Breast epithelium (tissue), 4 donors: Measurements from ENCODE around the gene ECEL1. TPM values are rescaled to one million over a fixed set of nuclear protein-coding genes. Genes with fewer than 3 reads are reported as not detected.

ENCODE experiments used
- DNase-seq, 2 donors: peaks; one replicate each; pipeline ENCODE4 v3.0.0-alpha.2; 2019; ENCODE audit warnings: low spot score in 2 of 2
- H3K27ac ChIP-seq, 2 donors: fragments of 200-600 bp; sonication (generic) in 1 of 2; one replicate each; pipeline ENCODE4 v1.5.1; 2016 to 2019; ENCODE audit warnings: mild to moderate bottlenecking in 1 of 2
- H3K27me3 ChIP-seq, 2 donors: fragments of 200-600 bp; sonication (generic) in 1 of 2; one replicate each; pipeline versions ENCODE4 v1.5.1 to v1.6.0; 2017 to 2019; ENCODE audit warnings: control low read depth in 1 of 2, mild to moderate bottlenecking in 1 of 2
- H3K36me3 ChIP-seq: fragments of 200-600 bp; one replicate; pipeline ENCODE4 v1.5.1; 2019
- H3K4me1 ChIP-seq, 2 donors: fragments of 200-600 bp; sonication (generic); one replicate each; pipeline ENCODE4 v1.5.1; 2016 to 2019; ENCODE audit warnings: control low read depth in 1 of 2
- H3K4me3 ChIP-seq, 3 donors: fragments of 200-600 bp; sonication (generic); 1 replicate in 2 of 3; 2 replicates in 1 of 3; pipeline ENCODE4 v1.5.1; 2016 to 2019; ENCODE audit warnings: mild to moderate bottlenecking in 3 of 3, moderate library complexity in 2 of 3
- H3K9me3 ChIP-seq, 2 donors: fragments of 200-600 bp; sonication (generic) in 1 of 2; one replicate each; pipeline ENCODE4 v1.5.1; 2016 to 2019; ENCODE audit warnings: control low read depth in 1 of 2
- POLR2A ChIP-seq: fragments of 450-650 bp; IDR thresholded peaks from one replicate; pipeline ENCODE4 v1.6.1; 2016; ENCODE audit warnings: antibody characterized with exemption, mild to moderate bottlenecking, moderate library complexity
- POLR2AphosphoS5 ChIP-seq, 3 donors: sonication (generic); formaldehyde crosslinking; IDR thresholded peaks; one replicate each; pipeline ENCODE4 v1.6.1; 2017; ENCODE audit warnings: antibody characterized with exemption in 3 of 3
- intact Hi-C: fragments of 100-400 bp; cut with DNase I; formaldehyde crosslinking; loops from one replicate; pipeline ENCODE4 v1.15.1; 2023; ENCODE audit warnings: low total_unique reads
- total RNA-seq, 3 donors: library from RNA; depleted of rRNA; stranded (reverse); fragments of >200 nt; gene quantifications; one replicate each; pipeline ENCODE4 v1.1.0, GENCODE V29; 2016
- TF ChIP-seq, protein P1 (sequence below), 3 donors: fragments of 450-650 bp; IDR thresholded peaks; one replicate each; pipeline ENCODE4 v1.5.1; 2016 to 2017; ENCODE audit warnings: antibody characterized with exemption in 3 of 3, mild to moderate bottlenecking in 3 of 3, moderate library complexity in 3 of 3

Gene ECEL1
- total RNA-seq, 3 donors from 2014 or later, result 0.15 to 2.3 (median 0.48) TPM

- H3K36me3 ChIP-seq, result no peaks in the 10 kb centered on the region
- no peak for TF ChIP-seq POLR2AphosphoS5 (IDR thresholded peaks at IDR 0.05)
- TF ChIP-seq POLR2A, result no peak
- TF ChIP-seq, protein P1, sequence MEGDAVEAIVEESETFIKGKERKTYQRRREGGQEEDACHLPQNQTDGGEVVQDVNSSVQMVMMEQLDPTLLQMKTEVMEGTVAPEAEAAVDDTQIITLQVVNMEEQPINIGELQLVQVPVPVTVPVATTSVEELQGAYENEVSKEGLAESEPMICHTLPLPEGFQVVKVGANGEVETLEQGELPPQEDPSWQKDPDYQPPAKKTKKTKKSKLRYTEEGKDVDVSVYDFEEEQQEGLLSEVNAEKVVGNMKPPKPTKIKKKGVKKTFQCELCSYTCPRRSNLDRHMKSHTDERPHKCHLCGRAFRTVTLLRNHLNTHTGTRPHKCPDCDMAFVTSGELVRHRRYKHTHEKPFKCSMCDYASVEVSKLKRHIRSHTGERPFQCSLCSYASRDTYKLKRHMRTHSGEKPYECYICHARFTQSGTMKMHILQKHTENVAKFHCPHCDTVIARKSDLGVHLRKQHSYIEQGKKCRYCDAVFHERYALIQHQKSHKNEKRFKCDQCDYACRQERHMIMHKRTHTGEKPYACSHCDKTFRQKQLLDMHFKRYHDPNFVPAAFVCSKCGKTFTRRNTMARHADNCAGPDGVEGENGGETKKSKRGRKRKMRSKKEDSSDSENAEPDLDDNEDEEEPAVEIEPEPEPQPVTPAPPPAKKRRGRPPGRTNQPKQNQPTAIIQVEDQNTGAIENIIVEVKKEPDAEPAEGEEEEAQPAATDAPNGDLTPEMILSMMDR (IDR thresholded peaks at IDR 0.05), result no peak
- H3K4me3 ChIP-seq, result no peak overlapping the region
- peaks cover 0 to 24% of the 10 kb centered on the region in 2 donors for H3K27me3 ChIP-seq
- no peaks in the 10 kb centered on the region for H3K4me1 ChIP-seq
- DNase-seq, result no peak
- no peaks in the 10 kb centered on the region for H3K9me3 ChIP-seq
- intact Hi-C loops, result loop anchor here (10.0 kb wide), 2 partner anchors 612 to 1352 kb away; no protein-coding TSS in a partner anchor
- no peak overlapping the region for H3K27ac ChIP-seq
Observed at GRCh38 chr2:232516551-232516950, 28.9 kb upstream of the ECEL1 start.

DNA sequence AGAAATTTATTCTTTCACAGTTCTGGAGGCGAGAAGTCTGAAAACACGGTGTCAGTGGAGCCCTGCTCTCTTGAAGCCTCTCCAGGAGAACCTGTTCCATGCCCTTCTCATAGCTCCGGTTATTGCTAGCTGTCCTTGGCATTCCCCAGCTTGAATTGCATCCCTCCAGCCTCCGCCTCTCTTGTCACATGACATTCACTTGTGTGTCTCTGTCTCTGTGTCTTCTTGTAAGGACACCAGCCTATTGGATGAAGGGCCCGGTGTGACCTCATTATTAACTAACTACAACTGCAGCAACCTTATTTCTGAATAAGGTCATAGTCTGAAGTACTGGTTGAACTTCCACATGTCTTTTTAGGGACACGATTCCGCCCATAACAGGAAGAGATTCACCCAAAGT is 28.0 kb upstream of the ECEL1 start:
- Histone ChIP-seq H3K4me1 (no peaks in the 10 kb centered on the region), H3K4me3 (no peak overlapping the region), H3K27ac (no peak overlapping the region), H3K9me3 (no peaks in the 10 kb centered on the region), H3K27me3 (peaks cover 0 to 15% of the 10 kb centered on the region in 2 donors), H3K36me3 (no peaks in the 10 kb centered on the region)
- no peak for TF ChIP-seq POLR2AphosphoS5 (IDR thresholded peaks at IDR 0.05)
- TF ChIP-seq, protein P1 (IDR thresholded peaks at IDR 0.05), result no peak
- no peak for TF ChIP-seq POLR2A
- DNase-seq, result no peak
- intact Hi-C loops, result loop anchor here (10.0 kb wide), 2 partner anchors 611 to 1351 kb away; no protein-coding TSS in a partner anchor

- no peak for TF ChIP-seq POLR2AphosphoS5 (IDR thresholded peaks at IDR 0.05)
- TF ChIP-seq, protein P1 (IDR thresholded peaks at IDR 0.05), result no peak
- no peak for TF ChIP-seq POLR2A
- no peak for DNase-seq
- Histone ChIP-seq H3K36me3 (no peaks in the 10 kb centered on the region), H3K27me3 (no peaks in the 10 kb centered on the region), H3K4me1 (no peaks in the 10 kb centered on the region), H3K4me3 (no peak overlapping the region), H3K9me3 (no peaks in the 10 kb centered on the region), H3K27ac (no peak overlapping the region)
- intact Hi-C loops, result loop anchor here (1.0 to 10.0 kb wide), 3 partner anchors 20 to 1349 kb away; no protein-coding TSS in a partner anchor
Observed at GRCh38 chr2:232513353-232513752, 25.7 kb upstream of the ECEL1 start.

DNA sequence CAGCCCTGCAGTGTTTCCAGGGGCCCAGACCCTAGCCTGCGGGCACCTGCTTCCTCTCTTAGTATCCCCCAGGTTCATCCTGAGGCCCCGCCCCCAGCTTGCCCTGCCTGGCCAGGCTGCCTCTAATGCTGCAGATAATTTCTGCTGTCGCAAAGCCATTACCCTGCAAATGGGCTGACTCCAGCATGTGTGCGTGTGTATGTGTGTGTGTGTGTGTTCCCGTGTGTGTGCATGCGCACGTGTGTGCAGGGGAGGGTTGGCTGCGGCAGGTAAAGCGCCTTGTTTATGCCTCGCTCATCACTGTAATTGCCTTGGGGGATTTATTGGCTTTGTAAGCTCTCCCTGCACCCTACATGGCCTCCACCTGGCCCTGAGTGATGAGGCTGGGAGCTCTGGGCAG is 25.0 kb upstream of the ECEL1 start:
- DNase-seq, result no peak
- TF ChIP-seq, protein P1 (IDR thresholded peaks at IDR 0.05), result no peak
- TF ChIP-seq POLR2A (no peak), POLR2AphosphoS5 (IDR thresholded peaks at IDR 0.05) (no peak)
- Histone ChIP-seq H3K4me1 (no peaks in the 10 kb centered on the region), H3K27me3 (no peaks in the 10 kb centered on the region), H3K4me3 (no peak overlapping the region), H3K27ac (no peak overlapping the region), H3K9me3 (no peaks in the 10 kb centered on the region), H3K36me3 (no peaks in the 10 kb centered on the region)
- intact Hi-C loops, result loop anchor here (1.0 to 10.0 kb wide), 3 partner anchors 19 to 1348 kb away; no protein-coding TSS in a partner anchor

DNA sequence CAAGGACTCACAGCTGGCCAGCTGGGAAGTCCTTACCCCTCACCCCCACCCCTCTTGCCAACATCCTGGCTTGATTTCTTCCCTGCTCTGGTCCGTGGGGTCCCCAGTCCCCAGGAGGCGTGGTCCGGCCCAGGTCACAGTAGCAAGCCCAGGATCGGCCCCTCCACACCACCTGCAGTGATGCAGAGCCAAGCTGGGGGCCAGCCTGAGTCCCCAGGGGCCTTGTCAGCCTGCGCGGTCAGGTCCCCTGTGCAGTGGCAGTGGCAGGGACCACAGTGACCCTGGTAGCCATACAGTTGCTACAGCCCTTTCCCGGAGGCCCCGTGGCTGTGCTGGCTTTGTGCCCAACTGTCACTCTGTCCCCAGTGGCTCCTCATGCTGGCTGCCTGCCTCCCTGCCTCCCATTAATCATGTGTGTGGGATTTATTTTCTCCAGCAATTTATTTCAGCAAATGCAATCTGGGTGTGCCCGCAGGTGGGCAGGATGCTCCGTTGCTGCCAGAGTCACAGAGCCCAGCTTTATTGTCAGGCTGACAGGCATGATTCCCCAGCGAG is 23.8 kb upstream of the ECEL1 start:
- no peak overlapping the region for H3K4me3 ChIP-seq
- no peaks in the 10 kb centered on the region for H3K27me3 ChIP-seq
- H3K9me3 ChIP-seq, result no peaks in the 10 kb centered on the region
- H3K4me1 ChIP-seq, result no peaks in the 10 kb centered on the region
- intact Hi-C loops, result loop anchor here (10.0 kb wide), 2 partner anchors 607 to 1347 kb away; no protein-coding TSS in a partner anchor
- no peaks in the 10 kb centered on the region for H3K36me3 ChIP-seq
- no peak overlapping the region for H3K27ac ChIP-seq
- DNase-seq, result no peak
- TF ChIP-seq POLR2AphosphoS5 (IDR thresholded peaks at IDR 0.05) (no peak), POLR2A (no peak)
- TF ChIP-seq, protein P1 (IDR thresholded peaks at IDR 0.05), result no peak
